Activated B cell treated with CpG ODN at 0.5 μM for 24 hours (primary cell): ENCODE data around the gene SND1. TPM values are rescaled to one million over a fixed set of nuclear protein-coding genes. Genes with fewer than 3 reads are reported as not detected.

Source experiments
- ATAC-seq: fragments of 200-7000 bp; cut with Tn5 transposase; one replicate; pipeline ENCODE4 v1.10.0; 2021; ENCODE audit warnings: low read depth, mild to moderate bottlenecking, moderate library complexity
- CTCF ChIA-PET: fragments of 350-600 bp; sonication (Branson Sonifier 250); formaldehyde crosslinking; loops from one replicate; lab custom pipeline; 2021; ENCODE audit warnings: antibody characterized with exemption; lab: Charles Lee
- POLR2A ChIA-PET: fragments of 350-600 bp; sonication (Branson Sonifier 250); formaldehyde crosslinking; loops from one replicate; lab custom pipeline; 2021; ENCODE audit warnings: antibody characterized with exemption; lab: Charles Lee
- DNase-seq: peaks from one replicate; pipeline ENCODE4 v3.0.0; 2022
- H3K27ac Mint-ChIP-seq: one replicate; pipeline ENCODE4 v1.8.0; 2020; ENCODE audit warnings: mixed read lengths
- H3K27me3 Mint-ChIP-seq: one replicate; pipeline ENCODE4 v1.8.0; 2021; ENCODE audit warnings: mixed read lengths
- H3K36me3 Mint-ChIP-seq: one replicate; pipeline ENCODE4 v1.8.0; 2021; ENCODE audit warnings: low read depth, mixed read lengths
- H3K4me1 Mint-ChIP-seq: one replicate; pipeline ENCODE4 v1.8.0; 2021; ENCODE audit warnings: mixed read lengths
- H3K4me3 Mint-ChIP-seq: one replicate; pipeline ENCODE4 v1.8.0; 2020; ENCODE audit warnings: mild to moderate bottlenecking, mixed read lengths
- H3K9me3 Mint-ChIP-seq: one replicate; pipeline ENCODE4 v1.8.0; 2020; ENCODE audit warnings: mixed read lengths
- intact Hi-C: fragments of 100-400 bp; cut with micrococcal nuclease; formaldehyde crosslinking; loops from one replicate; pipeline ENCODE4 v1.15.1; 2024
- total RNA-seq: library from RNA; stranded (reverse); gene quantifications from 2 replicates; pipeline ENCODE4 v1.2.3, GENCODE V29; 2022
- TF ChIP-seq, protein P1 (sequence below): fragments of 200-600 bp; IDR thresholded peaks from one replicate; pipeline ENCODE4 v1.8.0; 2022; ENCODE audit warnings: antibody characterized with exemption, mild to moderate bottlenecking

Gene SND1
- total RNA-seq, 1 donor from 2014 or later = 215 TPM

DNA sequence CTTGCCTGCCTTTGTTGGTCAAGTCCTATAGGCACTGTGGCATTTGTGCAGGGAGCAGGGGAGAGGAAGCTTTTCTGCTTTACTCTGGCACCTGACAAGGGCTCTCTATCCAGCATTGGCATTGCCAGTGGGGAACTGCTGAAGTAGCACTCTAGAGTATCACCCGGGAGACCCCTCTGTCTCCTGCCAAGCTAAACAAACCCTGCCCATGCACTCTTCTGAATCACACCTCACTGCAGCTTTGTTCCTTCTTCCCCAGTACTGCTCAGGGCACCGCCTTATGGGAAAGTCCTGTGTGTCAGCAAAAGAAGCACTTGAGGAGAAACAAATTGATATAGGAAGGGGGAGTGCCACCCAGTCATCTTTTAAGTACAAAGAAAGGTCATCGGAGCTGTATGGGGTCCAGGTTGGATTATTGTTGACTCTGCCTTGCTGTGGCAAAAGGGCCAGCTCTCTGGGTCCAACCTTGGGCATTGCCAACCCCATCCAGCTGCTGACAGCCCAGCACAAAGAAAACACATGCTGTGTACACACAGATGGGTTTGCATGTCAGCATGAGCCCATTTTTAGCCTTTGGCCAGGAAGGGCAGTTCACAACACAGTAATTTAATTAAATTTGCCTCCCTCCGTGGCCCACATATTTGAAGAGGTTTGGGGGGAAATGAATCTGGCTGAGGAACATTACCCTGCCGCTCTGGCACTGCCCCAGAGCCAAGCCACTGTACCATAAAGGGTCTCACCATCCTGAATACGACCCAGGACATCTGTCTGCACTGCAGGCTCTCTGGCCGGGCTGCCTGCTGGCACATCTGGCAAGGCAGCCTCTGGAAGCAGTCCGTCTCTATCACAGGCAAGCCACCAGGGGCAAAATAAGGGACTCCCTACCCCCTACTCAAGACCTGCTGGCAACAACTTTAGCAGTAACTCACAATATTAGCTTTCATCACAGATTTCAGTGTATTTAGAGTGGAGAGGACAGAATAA is 366.2 kb downstream of the SND1 start:
- no peak for ATAC-seq
- no peaks in the 10 kb centered on the region for H3K4me1 Mint-ChIP-seq
- no peak overlapping the region for H3K4me3 Mint-ChIP-seq
- no peak for DNase-seq
- H3K36me3 Mint-ChIP-seq = peaks cover 39% of the 10 kb centered on the region
- intact Hi-C loops = no loop called here
- ChIA-PET CTCF (no interaction called here), POLR2A (interaction anchor here (0.6 kb wide), 1 partner anchor 22 kb away, joined by 5 read pairs; no protein-coding TSS in a partner anchor)
- TF ChIP-seq, protein P1, sequence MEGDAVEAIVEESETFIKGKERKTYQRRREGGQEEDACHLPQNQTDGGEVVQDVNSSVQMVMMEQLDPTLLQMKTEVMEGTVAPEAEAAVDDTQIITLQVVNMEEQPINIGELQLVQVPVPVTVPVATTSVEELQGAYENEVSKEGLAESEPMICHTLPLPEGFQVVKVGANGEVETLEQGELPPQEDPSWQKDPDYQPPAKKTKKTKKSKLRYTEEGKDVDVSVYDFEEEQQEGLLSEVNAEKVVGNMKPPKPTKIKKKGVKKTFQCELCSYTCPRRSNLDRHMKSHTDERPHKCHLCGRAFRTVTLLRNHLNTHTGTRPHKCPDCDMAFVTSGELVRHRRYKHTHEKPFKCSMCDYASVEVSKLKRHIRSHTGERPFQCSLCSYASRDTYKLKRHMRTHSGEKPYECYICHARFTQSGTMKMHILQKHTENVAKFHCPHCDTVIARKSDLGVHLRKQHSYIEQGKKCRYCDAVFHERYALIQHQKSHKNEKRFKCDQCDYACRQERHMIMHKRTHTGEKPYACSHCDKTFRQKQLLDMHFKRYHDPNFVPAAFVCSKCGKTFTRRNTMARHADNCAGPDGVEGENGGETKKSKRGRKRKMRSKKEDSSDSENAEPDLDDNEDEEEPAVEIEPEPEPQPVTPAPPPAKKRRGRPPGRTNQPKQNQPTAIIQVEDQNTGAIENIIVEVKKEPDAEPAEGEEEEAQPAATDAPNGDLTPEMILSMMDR = no peak
- H3K27me3 Mint-ChIP-seq = no peaks in the 10 kb centered on the region
- H3K9me3 Mint-ChIP-seq = no peaks in the 10 kb centered on the region
- no peak overlapping the region for H3K27ac Mint-ChIP-seq

DNA sequence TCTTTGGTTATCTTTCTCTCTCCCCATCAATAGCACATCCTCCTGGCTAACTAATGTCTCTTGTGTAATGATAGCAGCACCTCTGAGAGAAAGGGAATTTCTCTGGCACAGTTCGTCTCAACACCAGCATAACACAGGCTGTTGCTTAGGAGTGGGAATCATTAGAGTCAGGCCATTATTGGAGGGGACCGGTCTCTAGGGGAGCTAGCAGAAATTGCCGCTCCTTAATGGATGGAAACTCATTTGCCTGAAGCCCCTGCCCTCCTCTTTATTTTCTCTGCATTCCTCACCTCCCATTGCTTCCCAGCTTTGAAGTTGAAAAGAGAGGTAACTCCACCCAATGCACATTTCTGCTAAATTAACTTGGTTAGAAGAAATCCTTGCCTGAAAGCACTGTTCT is 367.3 kb downstream of the SND1 start:
- ATAC-seq (no peak), DNase-seq (no peak)
- Mint-ChIP-seq H3K27ac (no peak overlapping the region), H3K4me3 (no peak overlapping the region), H3K4me1 (no peaks in the 10 kb centered on the region), H3K9me3 (no peaks in the 10 kb centered on the region), H3K27me3 (no peaks in the 10 kb centered on the region), H3K36me3 (peaks cover 36% of the 10 kb centered on the region)
- TF ChIP-seq, protein P1 = no peak
- ChIA-PET POLR2A (interaction anchor here (0.6 kb wide), 1 partner anchor 24 kb away, joined by 5 read pairs; no protein-coding TSS in a partner anchor), CTCF (no interaction called here)
- intact Hi-C loops = no loop called here

DNA sequence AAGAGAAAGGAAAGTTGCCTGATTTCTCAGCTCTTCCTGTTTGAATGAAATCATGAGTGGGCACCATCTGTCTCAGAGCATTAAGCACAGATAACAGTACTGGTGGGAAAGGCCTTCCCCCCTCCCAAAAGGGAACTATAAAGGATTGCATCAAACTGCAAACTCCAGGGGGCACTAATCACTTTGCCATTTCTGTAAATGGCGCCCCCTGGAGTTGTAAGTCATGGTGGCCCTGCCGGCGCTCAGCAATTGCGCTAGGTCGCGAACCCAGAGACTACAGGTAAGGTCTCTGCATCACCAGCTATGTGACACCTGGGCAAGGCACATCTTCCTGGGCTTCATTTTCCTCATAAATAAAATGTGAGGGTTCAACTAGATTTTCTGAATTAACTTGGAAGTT is 368.2 kb downstream of the SND1 start:
- H3K27ac Mint-ChIP-seq = no peak overlapping the region
- ATAC-seq (no peak), DNase-seq (no peak)
- H3K27me3 Mint-ChIP-seq = no peaks in the 10 kb centered on the region
- no peaks in the 10 kb centered on the region for H3K9me3 Mint-ChIP-seq
- ChIA-PET CTCF (interaction anchor here (1.0 kb wide), 1 partner anchor 190 kb away, joined by 4 read pairs; no protein-coding TSS in a partner anchor), POLR2A (no interaction called here)
- no peak overlapping the region for H3K4me3 Mint-ChIP-seq
- H3K4me1 Mint-ChIP-seq = no peaks in the 10 kb centered on the region
- intact Hi-C loops = no loop called here
- TF ChIP-seq, protein P1 = no peak
- H3K36me3 Mint-ChIP-seq = peaks cover 34% of the 10 kb centered on the region

DNA sequence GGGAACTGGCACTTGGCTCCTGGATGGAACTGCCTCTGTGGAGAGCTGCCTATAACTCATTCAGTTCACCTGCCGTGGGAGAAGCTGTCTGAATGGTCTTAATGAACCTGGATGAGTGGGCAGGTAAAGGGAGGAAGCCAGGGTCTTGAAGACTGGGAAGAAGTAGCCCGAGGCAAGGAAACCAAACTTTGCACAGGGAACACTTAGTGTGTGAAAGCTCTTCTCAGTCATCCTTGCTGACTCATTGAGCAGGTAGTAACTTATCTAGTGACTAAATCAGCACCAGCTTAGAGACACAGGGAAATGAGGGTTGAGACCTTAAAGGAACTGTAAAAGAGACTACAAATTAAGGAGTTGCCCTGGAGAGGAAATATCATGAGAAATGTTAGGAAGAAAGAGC is 369.4 kb downstream of the SND1 start:
- DNase-seq (no peak), ATAC-seq (no peak)
- ChIA-PET CTCF (no interaction called here), POLR2A (no interaction called here)
- Mint-ChIP-seq H3K27me3 (no peaks in the 10 kb centered on the region), H3K4me3 (no peak overlapping the region), H3K27ac (no peak overlapping the region), H3K4me1 (no peaks in the 10 kb centered on the region), H3K9me3 (no peaks in the 10 kb centered on the region), H3K36me3 (peaks cover 39% of the 10 kb centered on the region)
- intact Hi-C loops = no loop called here
- TF ChIP-seq, protein P1 = no peak
